Aorta (tissue), 5 donors: ENCODE data around the gene KCNAB2. TPM values are rescaled to one million over a fixed set of nuclear protein-coding genes. Genes with fewer than 3 reads are reported as not detected.

ENCODE experiments used
- ATAC-seq: fragments of 200-7000 bp; cut with Tn5 transposase; one replicate; pipeline ENCODE4 v1.9.1; 2022; ENCODE audit warnings: moderate library complexity; ENCODE audit not compliant: low FRiP score
- DNase-seq, 2 donors: peaks; one replicate each; pipeline ENCODE4 v3.0.0-alpha.2; 2020
- H3K27ac ChIP-seq, 2 donors: one replicate each; pipeline ENCODE4 v1.5.1; 2013; ENCODE audit warnings: low read length in 2 of 2, mild to moderate bottlenecking in 2 of 2, moderate library complexity in 2 of 2, control low read depth in 1 of 2, inconsistent platforms in 1 of 2, low read depth in 1 of 2
- H3K27me3 ChIP-seq, 2 donors: one replicate each; pipeline ENCODE4 v1.6.1; 2013; ENCODE audit warnings: control low read depth in 1 of 2, low read length in 1 of 2, mild to moderate bottlenecking in 1 of 2, moderate library complexity in 1 of 2; ENCODE audit not compliant: insufficient read depth in 2 of 2, control insufficient read depth in 1 of 2
- H3K36me3 ChIP-seq, 2 donors: one replicate each; pipeline ENCODE4 v1.6.1; 2013; ENCODE audit warnings: control low read depth in 1 of 2, low read length in 1 of 2, mild to moderate bottlenecking in 1 of 2; ENCODE audit not compliant: insufficient read depth in 2 of 2, control insufficient read depth in 1 of 2
- H3K4me1 ChIP-seq, 2 donors: one replicate each; pipeline ENCODE4 v1.6.1; 2013; ENCODE audit warnings: low read length in 2 of 2, control low read depth in 1 of 2, mild to moderate bottlenecking in 1 of 2, moderate library complexity in 1 of 2; ENCODE audit not compliant: insufficient read depth in 2 of 2, control insufficient read depth in 1 of 2
- H3K4me3 ChIP-seq, 2 donors: one replicate each; pipeline ENCODE4 v1.5.1; 2013; ENCODE audit warnings: low read length in 2 of 2, control low read depth in 1 of 2, mild to moderate bottlenecking in 1 of 2
- H3K9me3 ChIP-seq: one replicate; pipeline ENCODE4 v1.6.1; 2013; ENCODE audit warnings: mild to moderate bottlenecking, low read length; ENCODE audit not compliant: control insufficient read depth
- WGBS, 2 donors: extraction: QIAGEN DNeasy Blood & Tissue Kit; methylation state at CpG; one replicate each; pipeline ENCODE4 v1.1.7; 2013; 5-methylcytosine and 5-hydroxymethylcytosine counted together
- intact Hi-C, 2 donors: fragments of 100-400 bp; cut with DNase I; formaldehyde crosslinking; loops; one replicate each; pipeline versions ENCODE4 v1.14.2 to v1.15.0; 2022
- polyA plus RNA-seq, 2 donors: library from polyadenylated mRNA; stranded (reverse); fragments of 200-250 nt; gene quantifications; one replicate each; pipeline ENCODE4 v1.2.3, GENCODE V29; 2013
- total RNA-seq, 2 donors: library from RNA; stranded (reverse); fragmentation: NEBNext Ultra II Directional; extraction: Animal tissue kit (Norgen Biotek cat#: 25700); gene quantifications; one replicate each; pipeline ENCODE4 v1.2.1, GENCODE V29; 2021
- donor health status: healthy with polysubstance abuse.
- donor health status: Bipolar disorder and iron deficiency.
- donor health status: DM: no; HTN: no; CAD: no.
- donor health status: DM: no; HTN: no; CAD: no.
- donor health status: DM: yes; HTN: yes; CAD: no.

The KCNAB2 gene
- total and polyA plus RNA-seq, 4 donors: 5.5 to 36.2 (median 11.9) TPM

GRCh38 chr1:6108476-6108875, 62.8 kb downstream of the KCNAB2 start:
- intact Hi-C loops: no loop called here
- DNase-seq (no peak), ATAC-seq (no peak)
- no peak overlapping the region for H3K4me3 ChIP-seq
- H3K27ac ChIP-seq: no peak overlapping the region
- H3K27me3 ChIP-seq: no peaks in the 10 kb centered on the region
- no peaks in the 10 kb centered on the region for H3K36me3 ChIP-seq
- no peaks in the 10 kb centered on the region for H3K4me1 ChIP-seq
- H3K9me3 ChIP-seq: no peaks in the 10 kb centered on the region
- WGBS, 2 donors: 66 to 79% methylated on average over 2 of the region's 2 CpGs

- no peak overlapping the region for H3K27ac ChIP-seq
- DNase-seq (peak; percentile 44 to 70), ATAC-seq (no peak)
- intact Hi-C loops: no loop called here
- H3K4me1 ChIP-seq: no peaks in the 10 kb centered on the region
- no peak overlapping the region for H3K4me3 ChIP-seq
- H3K9me3 ChIP-seq: no peaks in the 10 kb centered on the region
- no peaks in the 10 kb centered on the region for H3K27me3 ChIP-seq
- WGBS, 2 donors: 51 to 55% methylated on average over 15 of the region's 15 CpGs
- no peaks in the 10 kb centered on the region for H3K36me3 ChIP-seq
Measured at GRCh38 chr1:6108937-6109614, 63.4 kb downstream of the KCNAB2 start.

- 74 to 75% methylated on average over 24 of the region's 24 CpGs for WGBS, 2 donors
- Histone ChIP-seq H3K27me3 (no peaks in the 10 kb centered on the region), H3K27ac (no peak overlapping the region), H3K4me3 (no peak overlapping the region), H3K9me3 (no peaks in the 10 kb centered on the region), H3K4me1 (no peaks in the 10 kb centered on the region), H3K36me3 (no peaks in the 10 kb centered on the region)
- ATAC-seq (no peak), DNase-seq (peak; percentile 43 to 68)
- intact Hi-C loops: no loop called here
Measured at GRCh38 chr1:6109688-6110087, 64.0 kb downstream of the KCNAB2 start.

- H3K9me3 ChIP-seq: peaks cover under 1% of the 10 kb centered on the region
- WGBS, 2 donors: 82 to 84% methylated on average over 15 of the region's 15 CpGs
- ATAC-seq: peak; percentile 19
- intact Hi-C loops: no loop called here
- H3K4me1 ChIP-seq: no peaks in the 10 kb centered on the region
- no peaks in the 10 kb centered on the region for H3K36me3 ChIP-seq
- H3K27me3 ChIP-seq: no peaks in the 10 kb centered on the region
- H3K4me3 ChIP-seq: no peak overlapping the region
- DNase-seq: peak in 1 of 2 donors; percentile 66
- H3K27ac ChIP-seq: no peak overlapping the region
Measured at GRCh38 chr1:6110326-6110725, 64.6 kb downstream of the KCNAB2 start.

- Histone ChIP-seq H3K9me3 (peaks cover 3% of the 10 kb centered on the region), H3K27me3 (no peaks in the 10 kb centered on the region), H3K27ac (no peak overlapping the region), H3K4me3 (no peak overlapping the region), H3K36me3 (no peaks in the 10 kb centered on the region), H3K4me1 (no peaks in the 10 kb centered on the region)
- DNase-seq (peak; percentile 37 to 74), ATAC-seq (no peak)
- intact Hi-C loops: no loop called here
- 74 to 75% methylated on average over 24 of the region's 24 CpGs for WGBS, 2 donors
Measured at GRCh38 chr1:6111571-6111970, 65.9 kb downstream of the KCNAB2 start.

- ATAC-seq (no peak), DNase-seq (peak in 1 of 2 donors; percentile 61)
- intact Hi-C loops: no loop called here
- Histone ChIP-seq H3K27me3 (no peaks in the 10 kb centered on the region), H3K9me3 (peaks cover 3% of the 10 kb centered on the region), H3K4me3 (no peak overlapping the region), H3K27ac (no peak overlapping the region), H3K4me1 (no peaks in the 10 kb centered on the region), H3K36me3 (no peaks in the 10 kb centered on the region)
- WGBS, 2 donors: 71 to 77% methylated on average over 13 of the region's 13 CpGs
Measured at GRCh38 chr1:6111991-6112689, 66.5 kb downstream of the KCNAB2 start.

- peaks cover 3% of the 10 kb centered on the region for H3K9me3 ChIP-seq
- no peaks in the 10 kb centered on the region for H3K4me1 ChIP-seq
- DNase-seq (peak in 1 of 2 donors; percentile 60), ATAC-seq (no peak)
- no peak overlapping the region for H3K4me3 ChIP-seq
- H3K36me3 ChIP-seq: no peaks in the 10 kb centered on the region
- no peak overlapping the region for H3K27ac ChIP-seq
- 69 to 77% methylated on average over 5 of the region's 5 CpGs for WGBS, 2 donors
- no peaks in the 10 kb centered on the region for H3K27me3 ChIP-seq
- intact Hi-C loops: no loop called here
Measured at GRCh38 chr1:6112690-6113005, 67.0 kb downstream of the KCNAB2 start.

GRCh38 chr1:6113116-6113515, 67.4 kb downstream of the KCNAB2 start:
- no peaks in the 10 kb centered on the region for H3K4me1 ChIP-seq
- H3K27ac ChIP-seq: no peak overlapping the region
- 87 to 89% methylated on average over 10 of the region's 10 CpGs for WGBS, 2 donors
- no peak for ATAC-seq
- no peaks in the 10 kb centered on the region for H3K36me3 ChIP-seq
- H3K9me3 ChIP-seq: peaks cover 3% of the 10 kb centered on the region
- no peak overlapping the region for H3K4me3 ChIP-seq
- intact Hi-C loops: no loop called here
- no peaks in the 10 kb centered on the region for H3K27me3 ChIP-seq
- DNase-seq: no peak

GRCh38 chr1:6113745-6114144, 68.1 kb downstream of the KCNAB2 start:
- intact Hi-C loops: no loop called here
- H3K4me1 ChIP-seq: no peaks in the 10 kb centered on the region
- ATAC-seq (no peak), DNase-seq (peak; percentile 29 to 68)
- 92 to 95% methylated on average over 14 of the region's 14 CpGs for WGBS, 2 donors
- no peaks in the 10 kb centered on the region for H3K27me3 ChIP-seq
- H3K27ac ChIP-seq: no peak overlapping the region
- peaks cover 3% of the 10 kb centered on the region for H3K9me3 ChIP-seq
- no peak overlapping the region for H3K4me3 ChIP-seq
- no peaks in the 10 kb centered on the region for H3K36me3 ChIP-seq
